SIG-M5 (cell line): ENCODE results near the gene PLEKHA6.

Experiments used
- DNase-seq: peaks from one replicate; lab custom pipeline; 2025; lab: John Stamatoyannopoulos, UW

PLEKHA6 gene

DNA sequence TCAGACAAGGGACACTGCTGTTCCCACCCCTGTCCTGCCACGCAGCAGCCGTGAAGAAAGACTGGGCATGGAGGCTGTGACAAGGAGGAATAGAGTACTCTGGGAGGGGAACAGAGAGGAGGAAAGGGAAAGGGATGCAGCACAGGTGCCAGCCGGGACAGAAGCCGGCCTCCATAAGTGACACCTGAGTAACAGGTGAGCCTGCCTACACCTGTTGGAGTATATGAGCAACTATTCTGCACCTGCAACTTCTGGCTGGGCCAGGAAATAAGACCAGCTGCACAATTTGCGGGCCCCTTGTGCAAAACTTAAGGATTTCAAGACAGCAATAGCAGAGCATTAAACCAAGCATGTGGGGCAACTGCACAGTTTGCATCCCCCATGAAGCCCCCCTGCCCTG is 73.4 kb downstream of the PLEKHA6 start:
- no peak for DNase-seq

DNA sequence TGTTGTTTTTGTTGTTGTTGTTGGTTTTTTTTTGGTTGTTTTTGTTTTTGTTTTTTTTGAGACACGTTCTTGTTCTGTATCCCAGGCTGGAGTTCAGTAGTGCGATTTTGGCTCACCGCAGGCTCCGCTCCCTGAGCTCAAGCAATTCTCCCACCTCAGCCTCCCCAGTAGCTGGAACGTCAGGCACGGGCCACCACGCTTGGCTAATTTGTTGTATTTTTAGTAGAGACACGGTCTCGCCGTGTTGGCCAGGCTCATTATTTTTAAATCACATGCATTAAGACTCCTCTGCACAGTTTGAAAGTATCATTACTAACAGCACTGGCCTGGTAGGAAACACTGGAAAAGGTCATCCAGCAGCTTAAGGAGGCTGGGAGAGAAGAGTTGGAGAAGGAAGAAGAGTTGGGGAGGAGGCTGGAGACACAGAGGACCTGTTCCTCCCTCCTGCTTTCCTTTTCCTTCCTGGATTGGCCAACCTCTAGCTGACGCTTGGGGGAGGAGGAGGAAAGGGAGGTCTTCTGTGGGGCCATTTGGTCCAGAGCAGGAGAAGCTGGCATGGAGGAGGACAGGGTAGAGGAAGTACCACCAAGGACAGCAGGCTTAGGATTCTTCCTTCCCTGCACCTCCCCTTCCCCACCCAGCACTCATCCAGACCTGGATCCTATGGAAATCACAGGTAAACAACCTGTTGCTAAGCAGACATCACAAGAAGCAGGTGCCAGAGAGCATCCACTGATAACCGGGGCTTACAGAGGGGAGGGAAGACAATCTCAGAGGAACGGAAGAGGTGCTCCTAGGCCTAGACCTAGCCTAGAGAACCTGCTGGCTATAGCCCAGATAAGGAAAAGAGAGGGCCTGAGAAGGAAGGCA is 74.1 kb downstream of the PLEKHA6 start:
- DNase-seq, result no peak

DNA sequence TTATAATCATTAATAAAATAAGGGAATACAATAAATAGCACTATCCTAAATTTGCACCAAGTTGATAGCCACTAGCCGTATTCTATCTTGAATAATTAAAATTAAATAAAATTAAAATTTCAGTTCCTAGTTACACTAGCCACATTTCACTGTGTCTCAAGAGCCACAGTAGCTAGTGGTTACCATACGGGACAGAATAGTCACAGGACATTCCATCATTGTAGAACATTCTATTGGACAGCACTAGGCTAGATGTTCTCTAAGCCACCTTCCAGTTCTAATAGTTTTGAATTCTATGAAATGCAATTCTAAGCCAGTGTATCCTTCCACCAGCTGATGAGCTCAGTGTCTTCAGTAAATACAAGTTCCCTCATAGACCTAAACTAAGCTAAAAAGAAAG is 74.8 kb downstream of the PLEKHA6 start:
- no peak for DNase-seq

DNA sequence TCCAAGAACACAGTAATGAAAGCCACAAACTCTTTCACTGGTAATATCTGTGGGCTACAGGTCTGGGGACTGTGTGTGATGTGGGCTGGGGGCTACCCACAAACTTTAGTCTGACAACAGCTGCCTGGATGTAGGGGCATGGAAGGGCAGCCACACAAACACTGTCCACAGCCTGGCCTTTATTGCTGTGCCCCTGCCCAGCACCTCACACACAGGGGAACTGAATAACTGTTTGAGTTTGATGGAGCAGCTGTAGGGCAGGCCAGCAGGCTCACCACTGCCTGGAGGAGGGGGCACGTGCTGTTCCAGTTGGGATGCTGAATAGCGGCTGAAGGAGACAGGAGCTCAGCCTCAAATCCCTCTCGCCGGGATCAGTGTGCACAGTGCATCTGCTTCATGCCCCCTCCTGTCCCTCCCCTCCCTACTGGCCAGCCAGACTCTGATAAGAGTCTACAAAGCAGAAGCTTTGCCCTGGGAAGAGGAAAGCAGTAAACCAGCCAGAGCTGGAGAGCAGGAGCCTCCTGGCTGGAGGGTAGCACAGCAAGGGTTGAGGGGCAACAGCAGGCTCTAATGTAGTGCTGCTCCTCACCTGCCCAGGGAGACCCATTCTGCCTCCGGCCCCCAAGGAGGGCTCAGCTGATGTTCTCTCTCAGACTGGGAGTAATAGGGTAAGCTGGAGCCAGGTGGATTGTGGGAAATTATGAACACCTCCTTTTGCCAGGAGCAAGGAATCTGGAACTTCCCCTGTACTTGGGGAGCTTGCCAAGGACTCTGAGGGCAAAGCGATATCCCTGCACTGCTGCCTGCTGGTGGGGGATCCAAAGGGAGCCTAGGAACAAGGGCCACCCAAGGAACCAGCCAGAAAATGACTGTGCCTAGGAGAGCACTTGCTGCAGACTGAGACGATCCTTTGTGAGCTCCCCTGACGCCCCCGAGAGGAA is 75.7 kb downstream of the PLEKHA6 start:
- DNase-seq, result no peak

DNA sequence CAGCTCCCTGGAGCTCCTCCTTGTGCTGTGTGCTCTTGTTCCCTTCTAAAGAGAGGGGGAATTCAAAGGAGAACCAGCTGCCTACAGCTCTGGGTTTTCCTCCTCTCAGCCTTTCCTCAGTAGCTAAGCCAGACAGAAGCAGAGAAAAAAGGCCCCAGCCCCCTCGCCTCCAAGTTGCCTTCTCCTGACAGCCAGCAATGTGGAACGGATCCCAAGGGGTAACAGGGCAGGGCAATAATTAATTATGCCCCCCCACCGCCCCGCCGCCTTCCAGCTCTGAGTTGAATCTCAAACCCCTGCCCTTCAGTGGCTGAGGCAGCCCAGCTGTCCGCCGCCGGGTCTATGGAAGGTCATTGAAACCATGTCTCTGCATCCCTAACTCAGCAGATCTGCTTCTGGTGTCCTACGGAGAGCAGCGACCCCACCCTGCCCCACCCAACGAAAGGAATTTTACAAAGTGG is 76.9 kb downstream of the PLEKHA6 start:
- DNase-seq, result no peak

DNA sequence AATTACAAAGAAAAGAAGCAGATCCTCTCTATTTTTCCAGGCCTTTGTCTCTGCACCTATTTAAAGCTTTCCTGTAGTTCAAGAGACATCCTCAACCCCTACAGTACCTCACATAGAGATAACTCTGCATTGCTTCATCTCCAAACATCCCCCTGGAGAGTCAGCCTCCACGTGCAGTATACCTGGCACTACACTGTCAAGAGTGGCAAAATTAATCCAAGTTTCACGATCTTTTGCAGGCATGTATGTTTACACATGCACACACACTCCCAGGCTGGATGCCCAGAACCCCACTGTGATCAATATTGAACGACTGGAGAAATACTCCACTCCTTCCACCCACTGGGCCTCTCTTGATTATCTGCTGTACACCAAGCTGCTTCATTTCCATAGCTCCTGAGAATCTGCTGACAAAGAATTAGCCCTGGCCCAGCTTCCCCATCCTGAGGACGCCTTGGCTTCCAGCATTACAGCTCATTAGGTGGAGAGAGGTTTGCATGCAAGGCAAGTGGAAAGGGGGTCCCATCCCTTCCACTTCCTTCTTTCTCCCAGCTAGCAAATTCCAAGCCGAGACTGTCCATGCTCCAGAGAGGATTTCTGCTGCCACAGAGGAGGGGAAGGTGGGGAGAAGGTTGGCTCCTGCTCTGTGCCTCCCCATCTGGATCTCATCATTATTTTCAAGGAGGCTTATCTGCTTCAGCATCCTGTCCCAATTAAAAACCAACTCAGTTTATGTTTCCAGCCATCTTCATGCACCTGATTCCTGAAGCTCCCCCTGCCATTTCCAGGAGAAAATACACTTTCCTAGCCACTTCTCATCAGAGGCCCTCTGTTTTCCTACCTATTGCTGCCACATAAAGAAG is 79.4 kb downstream of the PLEKHA6 start:
- no peak for DNase-seq

DNA sequence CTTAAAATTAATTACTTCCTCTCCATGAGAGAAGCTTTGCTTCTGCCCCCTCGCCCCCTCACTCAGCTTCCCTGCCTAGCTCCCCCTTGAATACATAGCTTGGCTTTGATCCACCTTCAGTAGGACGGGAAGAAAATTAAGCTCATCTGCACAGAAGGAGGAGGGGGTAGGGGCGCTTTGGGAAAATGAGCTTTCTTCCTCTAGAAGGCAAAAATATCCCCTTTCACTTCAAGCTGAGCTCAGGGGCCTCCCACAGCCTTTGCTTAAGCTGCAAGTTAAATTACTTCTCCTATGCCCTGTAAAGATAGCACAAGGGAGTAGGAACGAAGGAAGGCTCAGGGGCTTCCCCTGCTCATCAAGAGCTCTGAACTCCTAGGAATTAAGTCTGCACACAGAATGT is 80.8 kb downstream of the PLEKHA6 start:
- DNase-seq, result no peak

DNA sequence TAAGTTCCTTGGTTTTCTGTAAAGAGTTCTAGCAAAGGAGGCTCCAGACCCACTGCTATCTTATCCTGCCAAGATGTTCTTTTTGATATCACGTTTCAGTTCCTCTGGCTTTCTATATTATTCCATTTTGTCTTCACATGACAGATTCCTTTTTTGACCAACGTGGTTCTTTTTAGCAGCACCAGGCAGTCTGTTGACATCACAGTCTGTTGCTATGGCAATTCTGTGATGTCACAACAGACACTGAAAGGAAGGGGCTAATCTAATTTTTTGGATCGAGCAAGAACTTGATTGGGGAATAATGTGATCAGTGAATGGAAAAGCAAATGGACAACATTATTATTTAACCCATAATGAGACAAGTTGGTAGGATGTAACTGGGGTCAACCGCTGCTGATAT is 81.5 kb downstream of the PLEKHA6 start:
- DNase-seq, result no peak

DNA sequence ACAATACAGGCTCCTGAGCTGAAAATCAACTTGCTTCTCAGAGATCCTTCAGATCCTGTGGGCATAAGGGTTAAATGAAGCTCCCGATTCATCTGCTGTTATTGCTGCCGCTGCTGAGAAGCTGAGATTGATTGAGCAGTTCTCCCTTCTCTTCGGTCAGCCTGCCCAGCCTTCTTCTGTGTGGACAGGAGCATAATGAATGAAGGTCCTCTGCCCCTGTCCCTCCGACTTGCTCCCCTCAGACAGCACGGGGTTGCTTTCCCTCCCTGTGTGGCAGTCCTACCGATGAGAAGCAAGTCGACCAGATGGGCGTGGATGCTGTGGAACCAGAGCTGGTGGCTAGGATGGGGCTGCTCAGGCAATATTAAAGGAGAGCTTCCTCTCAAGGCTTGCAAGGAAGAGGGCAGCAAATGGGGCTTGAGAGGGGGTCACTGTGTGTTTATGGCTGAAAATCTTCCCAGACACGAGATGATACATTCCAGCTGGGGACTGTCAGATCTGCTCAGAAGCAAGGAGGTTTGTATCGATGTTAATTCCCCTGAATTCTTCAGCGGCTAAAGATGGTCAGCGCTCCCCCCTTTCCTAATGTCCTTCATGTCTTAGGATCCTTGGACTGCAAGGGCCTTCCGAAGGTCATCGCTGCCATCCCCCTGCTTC is 82.0 kb downstream of the PLEKHA6 start:
- no peak for DNase-seq

DNA sequence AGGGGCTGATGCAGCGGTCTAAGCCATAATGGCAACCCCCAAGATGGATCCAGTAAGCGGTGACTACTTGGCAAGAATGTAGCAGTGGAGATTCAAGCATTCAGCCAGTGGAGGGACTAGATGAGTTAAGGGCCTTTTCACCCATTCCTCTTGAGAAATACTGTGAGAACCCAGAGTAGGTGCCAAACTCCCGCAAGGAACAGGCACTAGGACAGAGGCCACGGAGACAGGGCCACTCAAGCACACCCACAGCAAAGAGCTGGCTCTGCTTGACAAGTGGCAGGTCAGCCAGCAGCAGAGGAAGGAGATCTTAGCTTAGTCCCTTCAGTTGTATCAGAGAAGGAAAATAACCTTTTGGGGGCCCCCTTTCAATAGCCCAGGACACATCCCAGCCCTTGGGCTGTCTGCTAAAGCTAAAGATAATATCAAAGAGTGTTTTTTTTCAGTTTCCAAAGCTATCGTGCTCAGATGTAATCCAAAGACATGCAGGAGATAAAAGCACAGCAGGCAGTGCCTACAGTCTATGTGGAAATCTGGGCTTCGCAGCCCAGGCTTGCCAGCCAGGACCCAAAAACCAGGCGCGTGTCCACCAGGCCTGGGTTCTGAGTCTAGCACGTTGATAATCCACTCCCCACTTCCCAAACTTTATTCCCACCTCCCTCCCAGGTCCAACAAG is 83.9 kb downstream of the PLEKHA6 start:
- no peak for DNase-seq

DNA sequence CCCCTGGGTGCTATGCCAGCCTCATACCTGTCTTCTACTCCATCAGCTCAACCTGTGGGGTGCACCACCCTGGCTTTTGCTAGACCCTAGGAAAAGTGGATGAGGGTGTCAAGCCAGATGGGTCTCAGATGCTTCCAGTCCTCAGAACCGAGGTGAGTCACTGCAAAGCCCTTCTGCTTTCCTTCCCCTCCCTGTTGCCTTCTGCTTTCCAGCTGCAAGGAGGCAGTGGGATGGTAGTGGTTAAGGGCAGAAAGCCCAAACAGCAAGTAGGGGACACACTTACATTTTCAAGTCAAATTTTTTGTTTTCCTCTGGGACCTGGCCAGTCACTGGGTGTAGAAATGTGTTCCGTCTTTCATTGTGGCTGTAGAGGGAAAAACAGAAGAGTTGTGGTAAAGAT is 85.3 kb downstream of the PLEKHA6 start:
- DNase-seq, result no peak

DNA sequence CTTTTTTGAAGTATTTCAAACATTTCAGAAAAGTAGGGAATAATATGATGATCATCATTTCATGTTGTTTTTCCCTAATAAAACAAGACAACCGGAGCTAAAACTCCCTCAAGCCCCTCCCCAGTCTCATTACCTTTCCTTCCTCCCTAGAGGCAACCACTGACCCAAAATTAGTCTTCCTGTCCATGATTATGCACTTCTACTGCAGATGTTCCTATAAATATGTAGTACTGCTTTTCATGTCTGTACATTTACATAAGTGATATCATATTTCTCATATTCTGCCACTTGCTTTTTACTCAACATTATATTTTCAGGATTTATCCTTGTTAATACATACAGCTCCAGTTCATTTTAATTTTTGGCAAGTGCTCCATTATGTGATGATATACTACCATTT is 87.2 kb downstream of the PLEKHA6 start:
- DNase-seq, result no peak

DNA sequence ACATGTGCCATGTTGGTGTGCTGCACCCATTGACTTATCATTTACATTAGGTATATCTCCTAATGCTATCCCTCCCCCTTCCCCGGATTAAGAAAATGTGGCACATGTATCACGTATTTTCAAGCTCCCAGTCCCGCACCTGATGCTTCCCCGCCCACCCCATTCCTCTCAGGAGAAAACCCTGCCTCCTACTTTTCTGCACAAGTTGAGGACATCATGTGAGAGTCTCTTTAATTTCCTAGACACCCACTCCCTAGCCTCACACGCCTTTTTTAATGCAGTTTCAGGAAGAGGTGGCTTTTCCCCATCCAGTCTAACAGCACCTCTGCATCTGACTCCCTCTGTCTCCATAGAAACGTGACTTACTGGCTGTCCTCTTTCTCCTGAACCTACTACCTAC is 87.8 kb downstream of the PLEKHA6 start:
- DNase-seq, result no peak

DNA sequence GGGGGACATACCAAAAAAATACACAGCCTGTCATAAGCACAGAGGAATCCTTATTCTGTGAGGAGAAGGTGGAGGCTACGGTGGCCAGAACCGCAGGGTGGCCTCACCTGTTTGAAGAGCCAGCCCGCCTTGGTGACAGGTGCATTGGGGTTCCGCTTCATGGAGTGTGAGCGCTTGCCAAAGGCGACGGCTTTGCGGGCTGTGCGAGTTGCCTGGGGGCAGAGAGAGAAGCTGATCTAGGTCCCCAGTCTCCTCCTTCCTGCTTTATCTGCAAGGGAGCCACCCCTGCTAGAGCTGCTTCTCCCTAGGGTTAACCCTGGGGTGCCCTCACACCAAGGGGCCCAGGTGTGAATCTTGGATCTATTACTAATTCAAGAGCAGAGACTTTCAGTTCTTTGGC is 91.6 kb downstream of the PLEKHA6 start:
- DNase-seq, result no peak

DNA sequence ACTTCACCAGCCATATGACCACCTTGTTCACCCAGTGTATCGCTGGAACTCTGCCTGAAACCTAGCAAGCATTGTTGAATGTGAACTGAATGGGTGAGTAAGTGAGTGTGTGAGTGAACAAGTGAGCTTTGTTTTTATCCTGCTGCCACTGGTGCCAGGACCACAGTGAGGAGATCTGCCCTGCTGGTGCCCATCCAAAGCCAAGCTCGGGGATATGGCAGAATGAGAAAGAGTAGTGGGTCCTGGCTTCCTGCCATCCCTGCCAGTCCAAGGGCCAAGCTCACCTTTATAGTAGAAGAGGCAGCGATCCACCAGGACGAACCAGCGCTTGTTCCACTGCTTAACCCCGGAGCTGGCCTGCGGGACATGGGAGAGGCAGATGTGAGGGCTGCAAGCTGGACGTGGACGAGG is 92.5 kb downstream of the PLEKHA6 start:
- no peak for DNase-seq

DNA sequence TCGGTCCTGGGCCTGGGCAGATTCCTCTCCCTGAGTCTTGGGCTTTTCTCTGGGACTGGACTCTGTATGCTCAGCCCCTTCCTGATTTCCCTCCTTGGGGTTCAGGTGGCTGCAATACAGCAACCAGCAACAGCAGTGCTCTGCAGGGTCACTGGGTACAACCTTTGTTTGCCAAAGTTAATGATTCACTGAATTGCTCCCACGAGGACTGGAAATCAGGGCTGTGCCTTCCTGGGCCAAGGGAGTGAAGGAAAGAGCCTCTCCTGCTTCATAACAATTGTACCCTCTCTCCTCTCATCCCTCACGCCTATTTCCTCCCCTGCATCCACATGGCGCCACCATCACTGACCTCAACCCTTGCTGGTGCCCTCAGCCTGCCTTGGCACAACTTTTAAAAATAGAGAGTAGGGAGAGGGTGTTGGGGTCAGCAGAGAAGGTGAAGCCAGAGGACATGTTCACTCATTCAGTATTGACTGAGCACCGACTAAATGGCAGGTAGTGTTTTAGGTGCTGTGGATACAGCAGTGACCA is 93.2 kb downstream of the PLEKHA6 start:
- DNase-seq, result no peak

DNA sequence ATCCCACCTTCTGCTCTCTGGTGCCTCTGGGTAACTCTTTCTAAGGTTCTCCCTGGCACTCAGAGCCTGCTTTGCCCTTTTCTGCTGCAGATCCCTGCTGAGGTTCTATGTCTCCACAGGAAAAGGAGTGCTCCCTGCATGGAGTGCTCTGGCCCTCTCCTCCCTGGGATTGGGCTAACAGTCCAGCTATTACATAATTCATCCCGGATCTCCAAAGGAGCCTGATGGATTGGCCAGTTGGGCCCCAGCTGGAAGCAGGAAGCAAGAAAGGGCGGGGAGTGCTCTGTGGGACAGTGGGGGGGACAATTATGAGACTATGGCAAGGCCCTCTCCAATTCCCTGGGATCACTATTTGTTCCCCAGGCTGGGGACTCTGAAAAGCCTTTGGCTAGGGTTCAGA is 94.1 kb downstream of the PLEKHA6 start:
- DNase-seq, result no peak

DNA sequence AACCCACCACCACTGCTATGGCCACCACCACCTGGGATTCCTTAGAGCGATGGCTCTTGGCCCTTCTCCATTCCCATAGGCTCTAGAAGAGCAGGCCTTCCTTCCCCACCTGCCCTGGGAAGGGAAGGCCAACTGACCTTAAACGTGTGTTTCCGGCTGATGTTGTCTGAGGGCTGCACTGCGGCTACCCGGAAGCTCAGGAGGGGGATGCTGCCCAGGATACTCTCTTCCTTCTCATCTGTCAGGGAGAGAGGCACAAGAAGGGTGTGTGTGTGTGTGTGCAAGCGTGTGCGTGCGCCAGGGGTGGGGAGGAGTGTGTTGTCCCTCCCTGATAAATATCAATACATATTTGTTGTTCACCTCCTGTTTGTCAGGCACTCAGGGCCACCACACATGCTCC is 94.9 kb downstream of the PLEKHA6 start:
- DNase-seq, result no peak

DNA sequence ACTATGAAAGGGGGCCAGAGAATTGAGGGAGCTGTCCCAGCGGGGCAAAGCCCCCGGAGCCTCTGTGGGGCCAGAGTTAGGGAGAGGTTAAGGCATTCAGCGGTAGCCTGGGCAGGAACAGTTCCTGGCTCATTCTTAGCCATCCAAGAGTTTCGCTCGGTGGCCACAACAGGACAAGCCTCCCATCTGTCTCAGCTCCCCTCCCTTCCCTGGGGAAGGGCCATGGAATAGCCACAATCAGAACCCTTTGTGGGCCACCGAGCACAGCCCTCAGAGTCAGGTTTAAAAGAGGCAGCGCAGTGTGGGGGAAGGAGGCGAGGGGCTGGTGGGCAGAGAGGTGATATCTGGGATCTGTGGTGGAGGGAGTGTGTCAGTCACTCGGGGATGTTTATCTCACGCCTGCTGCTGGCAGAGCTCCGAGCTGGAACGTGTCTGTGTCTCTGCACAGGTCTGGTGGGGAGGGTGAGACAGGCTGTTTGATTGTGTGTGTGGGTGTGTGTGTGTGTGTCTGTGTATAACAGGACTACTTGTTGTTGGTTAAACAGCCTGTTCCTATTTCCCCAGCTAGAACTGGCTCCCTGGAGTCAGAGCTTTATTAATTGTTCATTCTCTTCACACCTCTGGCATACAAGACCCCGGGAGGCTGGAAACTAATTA is 96.3 kb downstream of the PLEKHA6 start:
- DNase-seq, result no peak
